Mesenchymal stem cell (in vitro differentiated cells and primary cell): ENCODE results near the gene DDX6.

ENCODE experiments used
- DNase-seq: peaks from one replicate; pipeline ENCODE4 v3.0.0-alpha.2; 2013
- H2AFZ ChIP-seq: one replicate; pipeline ENCODE4 v1.6.1; 2013; ENCODE audit warnings: low read depth, mild to moderate bottlenecking, control low read depth, inconsistent platforms, low read length, moderate library complexity
- H2AK5ac ChIP-seq: 2 replicates; pipeline ENCODE4 v1.6.1; 2013; ENCODE audit warnings: low read length, moderate library complexity, mild to moderate bottlenecking, inconsistent platforms; ENCODE audit not compliant: severe bottlenecking
- H2BK120ac ChIP-seq: one replicate; pipeline ENCODE4 v1.6.1; 2013; ENCODE audit warnings: low read depth, mild to moderate bottlenecking, inconsistent platforms, low read length, moderate library complexity
- H2BK12ac ChIP-seq, 2 experiments: one replicate each; pipeline ENCODE4 v1.6.1; 2013; ENCODE audit warnings: inconsistent platforms in 2 of 2, low read length in 2 of 2, mild to moderate bottlenecking in 2 of 2, moderate library complexity in 2 of 2, control low read depth in 1 of 2
- H2BK15ac ChIP-seq: one replicate; pipeline ENCODE4 v1.6.1; 2013; ENCODE audit warnings: mild to moderate bottlenecking, low read depth, inconsistent platforms; ENCODE audit not compliant: poor library complexity, severe bottlenecking
- H2BK5ac ChIP-seq: 2 replicates; pipeline ENCODE4 v1.6.1; 2013; ENCODE audit warnings: low read depth, mild to moderate bottlenecking, low read length, control low read depth, inconsistent platforms; ENCODE audit not compliant: poor library complexity, severe bottlenecking
- H3K14ac ChIP-seq, 2 experiments: one replicate each; pipeline ENCODE4 v1.6.1; 2013; ENCODE audit warnings: inconsistent platforms in 2 of 2, low read length in 2 of 2, control low read depth in 1 of 2, mild to moderate bottlenecking in 1 of 2, moderate library complexity in 1 of 2
- H3K18ac ChIP-seq, 2 experiments: one replicate each; pipeline ENCODE4 v1.6.1; 2013; ENCODE audit warnings: inconsistent platforms in 2 of 2, low read length in 2 of 2, control low read depth in 1 of 2, low read depth in 1 of 2, mild to moderate bottlenecking in 1 of 2
- H3K23ac ChIP-seq, 2 experiments: one replicate each; pipeline ENCODE4 v1.6.1; 2013; ENCODE audit warnings: inconsistent platforms in 2 of 2, low read length in 2 of 2, mild to moderate bottlenecking in 2 of 2, moderate library complexity in 2 of 2, control low read depth in 1 of 2
- H3K27ac ChIP-seq: 2 replicates; pipeline ENCODE4 v1.5.1; 2013; ENCODE audit warnings: mild to moderate bottlenecking, moderate library complexity, low read length, control low read depth, inconsistent platforms; ENCODE audit not compliant: poor library complexity, severe bottlenecking
- H3K27me3 ChIP-seq, 2 experiments: 2 replicates each; pipeline versions ENCODE4 v1.6.1 to v1.7.0; 2013; ENCODE audit warnings: low read length in 2 of 2, mild to moderate bottlenecking in 2 of 2, moderate library complexity in 2 of 2, control low read depth in 1 of 2, inconsistent platforms in 1 of 2; ENCODE audit not compliant: control insufficient read depth in 1 of 2, insufficient read depth in 1 of 2
- H3K36me3 ChIP-seq, 2 experiments: 2 replicates each; pipeline versions ENCODE4 v1.6.1 to v1.7.0; 2013; ENCODE audit warnings: low read length in 2 of 2, control low read depth in 1 of 2, inconsistent platforms in 1 of 2, low read depth in 1 of 2, mild to moderate bottlenecking in 1 of 2; ENCODE audit not compliant: insufficient read depth in 2 of 2, control insufficient read depth in 1 of 2
- H3K4ac ChIP-seq, 2 experiments: one replicate each; pipeline ENCODE4 v1.6.1; 2013; ENCODE audit warnings: inconsistent platforms in 2 of 2, low read length in 2 of 2, mild to moderate bottlenecking in 2 of 2, moderate library complexity in 2 of 2, control low read depth in 1 of 2, low read depth in 1 of 2
- H3K4me1 ChIP-seq: 2 replicates; pipeline ENCODE4 v1.6.1; 2013; ENCODE audit warnings: low read depth, low read length, control low read depth; ENCODE audit not compliant: control insufficient read depth, insufficient read depth
- H3K4me2 ChIP-seq: 2 replicates; pipeline ENCODE4 v1.6.1; 2013; ENCODE audit warnings: low read length, mild to moderate bottlenecking, inconsistent platforms; ENCODE audit not compliant: poor library complexity, severe bottlenecking
- H3K4me3 ChIP-seq, 2 experiments: 2 replicates each; pipeline versions ENCODE4 v1.5.1 to v1.7.0; 2013; ENCODE audit warnings: low read length in 2 of 2, mild to moderate bottlenecking in 2 of 2, control low read depth in 1 of 2, low read depth in 1 of 2; ENCODE audit not compliant: insufficient read depth in 1 of 2
- H3K79me1 ChIP-seq: replicated peaks from 2 replicates; pipeline ENCODE4 v1.6.1; 2013; ENCODE audit warnings: mild to moderate bottlenecking, control low read depth, low read length, inconsistent platforms; ENCODE audit not compliant: poor library complexity, severe bottlenecking
- H3K9ac ChIP-seq: 2 replicates; pipeline ENCODE4 v1.7.0; 2013; ENCODE audit warnings: mild to moderate bottlenecking, low read length, moderate library complexity
- H3K9me3 ChIP-seq: 2 replicates; pipeline ENCODE4 v1.7.0; 2013; ENCODE audit warnings: mild to moderate bottlenecking, low read length; ENCODE audit not compliant: control insufficient read depth
- H4K8ac ChIP-seq: one replicate; pipeline ENCODE4 v1.6.1; 2013; ENCODE audit warnings: inconsistent platforms, mild to moderate bottlenecking, low read length, moderate library complexity
- H4K91ac ChIP-seq: one replicate; pipeline ENCODE4 v1.6.1; 2013; ENCODE audit warnings: mild to moderate bottlenecking, low read length, inconsistent platforms
- WGBS: methylation state at CpG from one replicate; pipeline ENCODE4 v1.1.7; 2013; ENCODE audit warnings: mixed read lengths; 5-methylcytosine and 5-hydroxymethylcytosine counted together

The DDX6 gene

GRCh38 chr11:118748056-118748455 is 42.9 kb downstream of the DDX6 start:
- H3K27me3 ChIP-seq = no peaks in the 10 kb centered on the region
- H4K8ac ChIP-seq = no peak overlapping the region
- H2BK120ac ChIP-seq = no peak overlapping the region
- peaks cover 5 to 54% of the 10 kb centered on the region in 2 experiments for H3K36me3 ChIP-seq
- H3K79me1 ChIP-seq = peaks cover 9% of the 10 kb centered on the region
- no peak overlapping the region for H2BK12ac ChIP-seq
- H3K4ac ChIP-seq = no peak overlapping the region
- H3K9ac ChIP-seq = no peak overlapping the region
- no peak overlapping the region for H3K18ac ChIP-seq
- H3K4me2 ChIP-seq = no peak overlapping the region
- no peak overlapping the region for H2BK15ac ChIP-seq
- H3K14ac ChIP-seq = no peak overlapping the region
- H3K27ac ChIP-seq = no peak overlapping the region
- no peak for DNase-seq
- no peak overlapping the region for H4K91ac ChIP-seq
- no peaks in the 10 kb centered on the region for H3K4me1 ChIP-seq
- no peak overlapping the region for H3K23ac ChIP-seq
- no peak overlapping the region for H2AK5ac ChIP-seq
- no peak overlapping the region for H2BK5ac ChIP-seq
- H2AFZ ChIP-seq = no peak overlapping the region
- no peak overlapping the region for H3K4me3 ChIP-seq
- no peaks in the 10 kb centered on the region for H3K9me3 ChIP-seq

GRCh38 chr11:118746988-118747585 is 43.9 kb downstream of the DDX6 start:
- Histone ChIP-seq H3K27me3 (no peaks in the 10 kb centered on the region), H2BK12ac (no peak overlapping the region), H3K36me3 (peaks cover 3 to 45% of the 10 kb centered on the region in 2 experiments), H2AK5ac (no peak overlapping the region), H3K23ac (no peak overlapping the region), H3K4me1 (no peaks in the 10 kb centered on the region), H4K91ac (no peak overlapping the region), H3K9me3 (no peaks in the 10 kb centered on the region), H3K4me2 (no peak overlapping the region), H3K27ac (no peak overlapping the region), H2BK5ac (no peak overlapping the region), H3K14ac (no peak overlapping the region), H2BK15ac (no peak overlapping the region), H4K8ac (no peak overlapping the region), H2BK120ac (no peak overlapping the region), H3K9ac (no peak overlapping the region), H2AFZ (no peak overlapping the region), H3K18ac (no peak overlapping the region), H3K4ac (no peak overlapping the region), H3K4me3 (no peak overlapping the region), H3K79me1 (peaks cover 9% of the 10 kb centered on the region)
- no CpG with 5 or more reads among the region's 5 CpGs for WGBS
- no peak for DNase-seq

DNA sequence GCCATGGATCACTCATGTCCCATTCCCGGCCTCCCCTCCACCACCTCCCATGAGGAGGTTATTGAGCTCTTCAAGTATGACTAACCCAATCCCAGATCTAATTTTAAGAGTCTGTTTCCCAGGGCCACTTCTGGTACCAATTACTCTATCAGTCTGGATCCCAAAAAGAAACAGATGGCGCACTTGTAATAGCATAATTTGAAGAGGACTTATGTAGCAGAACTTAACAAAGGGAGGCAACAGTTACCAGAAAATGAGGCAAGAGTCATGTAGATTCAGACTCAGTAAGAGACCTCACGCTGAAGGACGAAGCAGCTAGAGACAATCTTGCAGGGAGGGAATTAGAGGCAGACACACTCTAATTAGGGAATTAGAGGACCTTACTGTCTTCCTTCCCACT is 46.9 kb downstream of the DDX6 start:
- Histone ChIP-seq H2BK12ac (no peak overlapping the region), H2BK15ac (no peak overlapping the region), H4K91ac (no peak overlapping the region), H3K4me3 (no peak overlapping the region), H3K27me3 (peaks cover 0 to 3% of the 10 kb centered on the region in 2 experiments), H3K18ac (no peak overlapping the region), H3K4ac (no peak overlapping the region), H3K4me1 (no peaks in the 10 kb centered on the region), H3K14ac (no peak overlapping the region), H2BK120ac (no peak overlapping the region), H3K79me1 (peaks cover 1% of the 10 kb centered on the region), H2BK5ac (no peak overlapping the region), H3K36me3 (peaks cover 0 to 14% of the 10 kb centered on the region in 2 experiments), H3K27ac (no peak overlapping the region), H3K4me2 (no peak overlapping the region), H3K9ac (no peak overlapping the region), H2AK5ac (no peak overlapping the region), H4K8ac (no peak overlapping the region), H2AFZ (no peak overlapping the region), H3K9me3 (no peaks in the 10 kb centered on the region), H3K23ac (no peak overlapping the region)
- no peak for DNase-seq
- WGBS = 89% methylated on average over 4 of the region's 4 CpGs

GRCh38 chr11:118742304-118742703 is 48.7 kb downstream of the DDX6 start:
- no peaks in the 10 kb centered on the region for H3K9me3 ChIP-seq
- no peak overlapping the region for H3K9ac ChIP-seq
- H3K27ac ChIP-seq = no peak overlapping the region
- no peak overlapping the region for H2BK120ac ChIP-seq
- H2BK12ac ChIP-seq = no peak overlapping the region
- H2BK5ac ChIP-seq = no peak overlapping the region
- no peak overlapping the region for H4K91ac ChIP-seq
- no peak overlapping the region for H4K8ac ChIP-seq
- peaks cover 0 to 3% of the 10 kb centered on the region in 2 experiments for H3K27me3 ChIP-seq
- no peak for DNase-seq
- no peak overlapping the region for H3K4ac ChIP-seq
- no peak overlapping the region for H3K23ac ChIP-seq
- peaks cover 0 to under 1% of the 10 kb centered on the region in 2 experiments for H3K36me3 ChIP-seq
- H3K4me2 ChIP-seq = no peak overlapping the region
- H2AFZ ChIP-seq = no peak overlapping the region
- no peak overlapping the region for H3K14ac ChIP-seq
- WGBS = 91% methylated on average over 4 of the region's 6 CpGs
- H3K79me1 ChIP-seq = no peaks in the 10 kb centered on the region
- no peak overlapping the region for H3K18ac ChIP-seq
- no peaks in the 10 kb centered on the region for H3K4me1 ChIP-seq
- H3K4me3 ChIP-seq = no peak overlapping the region
- H2BK15ac ChIP-seq = no peak overlapping the region
- no peak overlapping the region for H2AK5ac ChIP-seq
